HG02642 (cell line): ENCODE data around the gene IARS1.

Experiments used
- ATAC-seq: cut with Tn5 transposase; IDR thresholded peaks from one replicate; pipeline ENCODE4 v1.9.1; 2021; ENCODE audit warnings: mild to moderate bottlenecking; ENCODE audit not compliant: unreplicated experiment, poor library complexity

The IARS1 gene

GRCh38 chr9:92297611-92298010 lies 4.1 kb upstream of the IARS1 start:
- ATAC-seq: no peak

- ATAC-seq: no peak
Measured at GRCh38 chr9:92295827-92296258, 2.3 kb upstream of the IARS1 start.

GRCh38 chr9:92295240-92295790 lies 1.8 kb upstream of the IARS1 start:
- ATAC-seq: no peak

GRCh38 chr9:92294297-92294676 lies 790 bp upstream of the IARS1 start:
- no peak for ATAC-seq

GRCh38 chr9:92293075-92293354 lies 482 bp downstream of the IARS1 start:
- ATAC-seq: no peak

GRCh38 chr9:92292338-92293074 lies 991 bp downstream of the IARS1 start:
- ATAC-seq: no peak

- no peak for ATAC-seq
Measured at GRCh38 chr9:92291577-92291976, 1.9 kb downstream of the IARS1 start.

GRCh38 chr9:92290785-92291429 lies 2.6 kb downstream of the IARS1 start:
- ATAC-seq: no peak

GRCh38 chr9:92289708-92290390 lies 3.6 kb downstream of the IARS1 start:
- no peak for ATAC-seq

- ATAC-seq: no peak
Measured at GRCh38 chr9:92279302-92279701, 14.2 kb downstream of the IARS1 start.

GRCh38 chr9:92278110-92278509 lies 15.4 kb downstream of the IARS1 start:
- ATAC-seq: no peak

- no peak for ATAC-seq
Measured at GRCh38 chr9:92276331-92277032, 17.0 kb downstream of the IARS1 start.

- no peak for ATAC-seq
Measured at GRCh38 chr9:92275541-92275940, 18.0 kb downstream of the IARS1 start.

- ATAC-seq: no peak
Measured at GRCh38 chr9:92270511-92270910, 23.0 kb downstream of the IARS1 start.

GRCh38 chr9:92266486-92266885 lies 27.0 kb downstream of the IARS1 start:
- no peak for ATAC-seq

GRCh38 chr9:92265154-92265553 lies 28.3 kb downstream of the IARS1 start:
- no peak for ATAC-seq

- no peak for ATAC-seq
Measured at GRCh38 chr9:92263131-92263530, 30.4 kb downstream of the IARS1 start.

- ATAC-seq: no peak
Measured at GRCh38 chr9:92257327-92257726, 36.2 kb downstream of the IARS1 start.

GRCh38 chr9:92254381-92255337 lies 38.8 kb downstream of the IARS1 start:
- no peak for ATAC-seq

GRCh38 chr9:92253656-92254055 lies 39.8 kb downstream of the IARS1 start:
- no peak for ATAC-seq
